ENCODE measurements around the gene ZNF687.

The ZNF687 gene

GRCh38 chr1:151314137-151314875 lies 32.2 kb downstream of the ZNF687 start:
- DNase-seq: no peak

DNA sequence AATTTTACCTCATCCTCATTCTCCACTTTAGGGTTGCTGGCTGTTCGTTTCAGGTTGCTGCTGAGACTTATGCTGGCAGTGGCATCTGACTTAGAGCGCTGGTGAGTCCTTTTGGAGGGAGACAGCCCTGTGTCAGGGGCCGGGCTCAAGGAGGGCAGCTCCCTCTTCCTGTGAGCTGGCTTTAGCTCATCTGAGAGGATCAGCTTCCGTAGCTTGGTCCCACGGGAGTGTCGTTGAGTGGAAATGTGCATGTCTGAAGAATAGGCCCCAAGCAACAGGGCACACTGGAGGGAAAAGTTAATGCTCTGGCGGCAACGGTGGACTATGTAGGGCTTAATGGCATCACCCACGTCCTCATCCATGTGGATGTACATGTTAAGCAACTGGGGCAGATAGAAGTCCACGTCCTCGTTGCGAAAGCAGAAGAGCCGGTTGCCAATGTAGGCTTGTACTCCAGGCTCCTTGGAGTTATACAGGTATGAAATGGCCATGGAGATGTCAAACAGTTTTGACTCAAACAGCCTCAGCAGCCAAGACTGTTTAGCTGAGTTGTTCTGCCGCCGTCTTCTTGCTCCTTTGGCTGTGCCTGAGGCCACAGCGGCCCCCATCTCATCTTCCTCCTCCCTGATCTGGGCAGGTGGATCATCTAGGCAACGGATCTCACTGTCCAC lies 33.6 kb downstream of the ZNF687 start:
- DNase-seq: no peak

DNA sequence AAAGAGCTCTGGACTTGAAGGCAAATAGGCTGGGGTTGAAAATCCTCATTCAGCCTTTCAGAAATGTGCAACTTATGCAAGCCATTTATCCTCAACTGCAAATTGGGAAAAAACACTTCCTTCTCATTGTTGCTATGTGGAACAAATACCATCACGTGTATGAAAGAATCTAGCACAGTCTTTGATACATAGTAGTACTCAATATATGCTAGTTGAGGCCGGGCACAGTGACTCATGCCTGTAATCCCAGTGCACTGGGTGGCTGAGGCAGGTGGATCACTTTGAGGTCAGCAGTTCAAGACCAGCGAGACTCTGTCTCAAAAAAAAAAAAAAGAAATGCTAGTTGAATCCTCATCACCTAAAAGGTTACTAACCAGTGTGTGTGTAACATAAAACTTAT lies 36.9 kb downstream of the ZNF687 start:
- DNase-seq: no peak

- DNase-seq: no peak
Measured at GRCh38 chr1:151324390-151324930, 42.4 kb downstream of the ZNF687 start.

DNA sequence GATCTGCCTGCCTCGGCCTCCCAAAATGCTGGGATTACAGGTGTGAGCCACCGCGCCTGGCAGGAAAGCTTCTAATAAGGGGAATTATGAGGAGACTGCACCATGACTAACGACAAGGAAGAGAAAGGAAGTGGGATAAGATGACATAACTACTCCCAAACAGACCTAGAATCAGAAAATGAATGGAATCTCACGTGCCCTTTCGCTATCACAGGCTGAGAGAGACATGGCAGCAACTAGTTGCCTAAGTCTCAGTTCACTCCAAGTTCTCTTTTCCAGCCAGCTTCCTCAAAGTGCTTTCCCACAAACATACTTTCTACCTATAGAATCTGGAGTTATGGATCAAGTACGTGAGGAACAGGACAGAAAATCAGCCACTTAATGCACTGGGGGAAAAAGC lies 43.1 kb downstream of the ZNF687 start:
- no peak for DNase-seq

GRCh38 chr1:151325646-151326429 lies 43.7 kb downstream of the ZNF687 start:
- no peak for DNase-seq

DNA sequence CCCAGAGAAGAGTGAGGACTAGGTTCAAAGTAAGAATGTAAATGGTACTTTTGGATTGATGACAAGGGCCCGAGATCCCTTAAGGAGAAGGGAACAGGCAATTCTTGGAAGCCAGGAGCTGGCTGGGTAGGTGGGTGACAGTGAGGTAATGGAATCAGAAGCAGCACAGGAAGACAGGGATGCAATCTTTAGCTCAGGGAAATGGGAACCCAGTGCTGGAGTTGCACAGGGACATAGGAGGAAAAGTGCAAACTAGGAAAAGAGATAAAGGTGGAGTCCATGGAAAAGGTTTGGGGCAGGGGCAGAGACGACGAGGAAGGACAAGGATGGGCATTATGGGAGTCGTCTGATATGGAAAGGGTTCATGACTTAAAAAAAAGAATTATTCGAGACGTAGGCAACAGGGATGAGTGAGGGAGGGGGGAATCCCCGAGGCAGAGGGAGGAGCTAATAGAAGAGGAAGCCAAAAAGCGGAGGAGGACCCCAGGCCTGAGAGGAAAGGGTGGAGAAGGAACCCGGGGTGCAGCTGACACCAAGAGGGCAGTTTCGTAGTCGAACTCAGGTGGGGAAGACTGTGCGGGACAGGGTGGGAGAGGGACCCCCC lies 44.6 kb downstream of the ZNF687 start:
- no peak for DNase-seq

DNA sequence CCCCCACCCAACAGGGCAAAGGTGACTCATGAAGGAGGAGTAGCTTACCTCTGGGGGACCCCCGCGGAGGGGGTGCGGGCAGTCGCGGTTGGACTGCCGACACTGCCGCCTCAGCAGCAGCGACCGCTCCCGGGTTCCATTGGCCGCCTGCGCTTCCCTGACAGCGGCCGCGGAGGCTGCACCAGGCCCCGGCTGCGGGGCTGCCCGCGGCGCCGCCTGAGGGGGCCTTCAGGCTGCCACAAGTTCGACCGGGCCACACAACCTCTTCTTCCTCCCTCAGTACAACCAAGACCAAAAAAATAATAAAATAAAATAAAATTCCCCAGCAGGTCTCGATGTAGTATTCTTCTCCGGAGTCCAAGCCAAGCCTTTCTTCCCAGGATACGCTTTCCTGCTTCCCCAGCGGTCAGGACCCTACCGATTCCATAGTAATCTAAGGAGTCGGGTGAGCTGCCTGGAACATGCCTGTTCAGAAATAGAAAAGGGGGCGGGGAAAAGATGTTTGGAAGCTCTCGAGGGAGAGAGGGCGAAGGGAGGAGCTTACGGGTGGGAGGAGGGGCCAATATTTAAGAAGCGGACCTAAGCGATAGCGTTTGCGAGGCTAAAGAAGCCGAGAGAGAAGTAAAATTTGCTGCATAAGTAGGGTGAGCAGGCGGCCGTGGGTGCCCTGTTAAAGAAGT lies 45.3 kb downstream of the ZNF687 start, which contains the start of gene PI4KB:
Gene PI4KB, minus strand, starts transcription at position 194 of the 680 bp plus-strand sequence. CDS start 10,935 bp downstream, outside the sequence.
- DNase-seq: peak; percentile 100

GRCh38 chr1:151327903-151328674 lies 46.0 kb downstream of the ZNF687 start:
- DNase-seq: no peak

DNA sequence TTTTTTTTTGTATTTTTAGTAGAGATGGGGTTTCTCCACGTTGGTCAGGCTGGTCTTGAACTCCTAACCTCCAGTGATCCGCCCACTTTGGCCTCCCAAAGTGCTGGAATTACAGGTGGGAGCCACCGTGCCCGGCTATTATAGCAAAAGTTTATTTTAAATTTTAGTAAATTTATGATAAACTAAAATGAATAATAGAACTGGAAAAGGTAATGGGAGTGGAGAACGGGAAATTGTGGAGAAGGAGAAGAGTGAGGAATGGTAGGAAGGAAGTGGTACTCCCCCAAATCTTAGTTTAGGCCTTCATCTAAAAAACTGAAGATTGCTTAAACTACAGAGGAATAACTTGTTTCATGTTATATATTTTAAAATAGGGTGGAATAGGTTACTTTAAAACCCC lies 52.7 kb downstream of the ZNF687 start:
- no peak for DNase-seq

DNA sequence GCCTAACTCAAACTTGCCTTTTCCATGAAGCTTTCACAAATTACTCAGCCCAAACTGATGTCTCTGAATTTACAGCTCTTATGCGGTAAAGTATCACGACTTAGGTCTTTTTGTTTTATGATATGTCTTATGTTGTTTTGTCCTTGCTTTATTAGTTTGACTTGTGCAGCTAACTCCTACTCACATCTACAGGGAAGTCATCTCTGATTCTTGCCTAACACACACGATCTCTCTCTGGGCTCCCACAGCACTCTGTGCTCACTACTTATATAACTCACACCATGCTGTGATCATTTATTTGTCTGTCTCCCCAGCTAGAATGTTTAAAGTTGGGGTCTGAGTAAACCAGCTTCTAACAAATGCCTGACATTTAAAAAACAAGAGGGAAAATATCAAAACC lies 54.5 kb downstream of the ZNF687 start:
- DNase-seq: no peak

GRCh38 chr1:151340870-151341754 lies 59.0 kb downstream of the ZNF687 start:
- peak; percentile 74 for DNase-seq
